GM18873 (cell line): ENCODE results near the gene RALA.
"Not testable (repeated sequence)": the region's sequence is repeated elsewhere in the genome, so short reads cannot be mapped to it uniquely, and the experiment has no call there.

Source experiments
- ATAC-seq: cut with Tn5 transposase; IDR thresholded peaks from one replicate; pipeline ENCODE4 v1.9.1; 2021; ENCODE audit warnings: mild to moderate bottlenecking, moderate library complexity, moderate number of reproducible peaks; ENCODE audit not compliant: unreplicated experiment, low FRiP score

Gene RALA

GRCh38 chr7:39679874-39680273 is 56.5 kb downstream of the RALA start:
- ATAC-seq: not testable (repeated sequence)

- ATAC-seq: no peak
Measured at GRCh38 chr7:39681887-39682441, 58.6 kb downstream of the RALA start.

GRCh38 chr7:39683216-39683845 is 60.0 kb downstream of the RALA start:
- ATAC-seq: no peak

- no peak for ATAC-seq
Measured at GRCh38 chr7:39686261-39686924, 63.0 kb downstream of the RALA start.

- no peak for ATAC-seq
Measured at GRCh38 chr7:39688611-39689480, 65.5 kb downstream of the RALA start.

- ATAC-seq: no peak
Measured at GRCh38 chr7:39691821-39692220, 68.4 kb downstream of the RALA start.

- ATAC-seq: not testable (repeated sequence)
Measured at GRCh38 chr7:39693086-39693485, 69.7 kb downstream of the RALA start.

GRCh38 chr7:39693812-39694211 is 70.4 kb downstream of the RALA start:
- ATAC-seq: no peak

- no peak for ATAC-seq
Measured at GRCh38 chr7:39695852-39696586, 72.6 kb downstream of the RALA start.

- no peak for ATAC-seq
Measured at GRCh38 chr7:39696631-39697030, 73.3 kb downstream of the RALA start.

- ATAC-seq: no peak
Measured at GRCh38 chr7:39697483-39697882, 74.1 kb downstream of the RALA start.

- no peak for ATAC-seq
Measured at GRCh38 chr7:39700165-39700564, 76.8 kb downstream of the RALA start.

- no peak for ATAC-seq
Measured at GRCh38 chr7:39700932-39701331, 77.6 kb downstream of the RALA start.

- ATAC-seq: no peak
Measured at GRCh38 chr7:39702133-39702532, 78.8 kb downstream of the RALA start.

GRCh38 chr7:39703144-39703543 is 79.8 kb downstream of the RALA start:
- no peak for ATAC-seq

- no peak for ATAC-seq
Measured at GRCh38 chr7:39709029-39709428, 85.7 kb downstream of the RALA start.

GRCh38 chr7:39709768-39710311 is 86.5 kb downstream of the RALA start:
- ATAC-seq: peak; percentile 86

- no peak for ATAC-seq
Measured at GRCh38 chr7:39712751-39713150, 89.4 kb downstream of the RALA start.

- ATAC-seq: no peak
Measured at GRCh38 chr7:39714447-39715091, 91.2 kb downstream of the RALA start.

- no peak for ATAC-seq
Measured at GRCh38 chr7:39720586-39720985, 97.2 kb downstream of the RALA start.
